Large intestine (tissue), 3 donors: ENCODE data around the gene PLA2G4E. TPM values are rescaled to one million over a fixed set of nuclear protein-coding genes. Genes with fewer than 3 reads are reported as not detected.

ENCODE experiments used
- DNase-seq, 2 donors: peaks; one replicate each; pipeline versions ENCODE4 v3.0.0 to v3.0.0-alpha.2; 2013
- H3K27ac ChIP-seq: one replicate; pipeline ENCODE4 v1.5.1; 2013; ENCODE audit warnings: low read length
- H3K27me3 ChIP-seq: 2 replicates; pipeline ENCODE4 v1.6.1; 2013; ENCODE audit warnings: low read length; ENCODE audit not compliant: control insufficient read depth, insufficient read depth
- H3K36me3 ChIP-seq: 2 replicates; pipeline ENCODE4 v1.6.1; 2013; ENCODE audit warnings: low read length; ENCODE audit not compliant: control insufficient read depth, insufficient read depth
- H3K4me1 ChIP-seq: one replicate; pipeline ENCODE4 v1.6.1; 2013; ENCODE audit warnings: low read length; ENCODE audit not compliant: control insufficient read depth, insufficient read depth
- H3K4me3 ChIP-seq: one replicate; pipeline ENCODE4 v1.5.1; 2013; ENCODE audit warnings: low read length
- H3K9me3 ChIP-seq: one replicate; pipeline ENCODE4 v1.6.1; 2013; ENCODE audit warnings: mild to moderate bottlenecking, low read depth, low read length, moderate library complexity; ENCODE audit not compliant: control insufficient read depth
- WGBS: methylation state at CpG from one replicate; pipeline ENCODE4 v1.1.5; 2013; ENCODE audit warnings: low lambda C conversion rate; ENCODE audit not compliant: insufficient coverage; 5-methylcytosine and 5-hydroxymethylcytosine counted together
- polyA plus RNA-seq: library from polyadenylated mRNA; unstranded; fragments of 120-200 nt; gene quantifications from one replicate; pipeline ENCODE4 v1.2.1, GENCODE V29; 2013

The PLA2G4E gene
- polyA plus RNA-seq, 1 donor = 0.43 TPM

- H3K27ac ChIP-seq = no peak overlapping the region
- H3K9me3 ChIP-seq = no peaks in the 10 kb centered on the region
- no peak overlapping the region for H3K4me3 ChIP-seq
- WGBS = 100% methylated on average over 2 of the region's 12 CpGs
- no peak for DNase-seq
- H3K4me1 ChIP-seq = peaks cover 5% of the 10 kb centered on the region
- no peaks in the 10 kb centered on the region for H3K36me3 ChIP-seq
- H3K27me3 ChIP-seq = no peaks in the 10 kb centered on the region
These were observed 42.4 kb upstream of the PLA2G4E start for GRCh38 chr15:42063122-42063848.

GRCh38 chr15:42062284-42062806, 41.5 kb upstream of the PLA2G4E start:
- Histone ChIP-seq H3K27ac (no peak overlapping the region), H3K27me3 (no peaks in the 10 kb centered on the region), H3K4me3 (no peak overlapping the region), H3K4me1 (peaks cover 11% of the 10 kb centered on the region), H3K36me3 (no peaks in the 10 kb centered on the region), H3K9me3 (no peaks in the 10 kb centered on the region)
- no peak for DNase-seq
- no CpG with 5 or more reads among the region's 9 CpGs for WGBS

GRCh38 chr15:42060797-42061196, 40.0 kb upstream of the PLA2G4E start:
- no peak for DNase-seq
- peaks cover 12% of the 10 kb centered on the region for H3K4me1 ChIP-seq
- no peak overlapping the region for H3K4me3 ChIP-seq
- H3K36me3 ChIP-seq = no peaks in the 10 kb centered on the region
- WGBS = no CpG with 5 or more reads among the region's 5 CpGs
- no peaks in the 10 kb centered on the region for H3K27me3 ChIP-seq
- H3K9me3 ChIP-seq = no peaks in the 10 kb centered on the region
- no peak overlapping the region for H3K27ac ChIP-seq

GRCh38 chr15:42060477-42060763, 39.6 kb upstream of the PLA2G4E start:
- Histone ChIP-seq H3K27ac (no peak overlapping the region), H3K36me3 (no peaks in the 10 kb centered on the region), H3K4me3 (no peak overlapping the region), H3K9me3 (no peaks in the 10 kb centered on the region), H3K27me3 (no peaks in the 10 kb centered on the region), H3K4me1 (peaks cover 12% of the 10 kb centered on the region)
- WGBS = no CpG with 5 or more reads among the region's 4 CpGs
- DNase-seq = no peak

DNA sequence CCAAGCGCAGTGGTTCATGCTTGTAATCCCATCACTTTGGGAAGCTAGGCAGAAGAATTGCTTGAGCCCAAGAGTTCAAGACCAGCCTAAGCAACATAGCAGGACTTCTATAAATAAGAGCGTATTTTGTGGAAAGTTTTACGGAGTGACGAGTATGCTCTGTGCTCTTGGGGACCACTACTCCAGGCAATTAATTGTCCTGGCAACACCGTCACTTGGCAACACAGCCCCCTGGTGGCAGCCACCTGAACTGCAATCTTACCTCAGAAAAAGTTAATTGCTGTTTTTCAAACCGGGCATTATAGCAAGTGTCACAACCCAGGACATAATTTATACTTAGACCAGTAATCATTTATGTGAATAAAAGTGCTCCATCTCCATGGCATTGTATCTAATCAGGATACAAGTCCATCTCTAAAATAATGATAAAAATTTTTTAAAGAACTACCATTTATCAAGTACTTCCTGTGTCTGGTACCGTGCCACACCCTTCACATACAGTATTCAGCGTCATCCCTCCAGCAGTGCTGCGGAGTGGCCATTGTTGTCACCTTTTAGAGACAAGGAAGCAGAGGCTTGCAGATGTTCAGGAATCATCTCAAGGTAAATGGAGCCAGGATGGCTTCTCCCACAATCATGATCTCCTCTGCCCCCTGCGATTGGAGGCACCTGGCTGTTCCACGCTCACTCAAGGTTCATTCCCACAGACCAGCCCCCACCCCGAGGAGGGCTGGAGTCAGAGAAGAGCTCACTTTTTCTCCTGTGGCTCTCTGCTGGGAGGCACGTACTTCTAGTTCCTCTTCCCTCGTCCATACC, 39.0 kb upstream of the PLA2G4E start:
- no peaks in the 10 kb centered on the region for H3K27me3 ChIP-seq
- no peaks in the 10 kb centered on the region for H3K9me3 ChIP-seq
- no peaks in the 10 kb centered on the region for H3K36me3 ChIP-seq
- peak in 1 of 2 donors; percentile 26 for DNase-seq
- H3K4me3 ChIP-seq = no peak overlapping the region
- WGBS = 100% methylated on average over 1 of the region's 14 CpGs
- no peak overlapping the region for H3K27ac ChIP-seq
- peaks cover 12% of the 10 kb centered on the region for H3K4me1 ChIP-seq

GRCh38 chr15:42058791-42059190, 37.9 kb upstream of the PLA2G4E start:
- Histone ChIP-seq H3K4me3 (no peak overlapping the region), H3K27me3 (no peaks in the 10 kb centered on the region), H3K4me1 (peaks cover 12% of the 10 kb centered on the region), H3K27ac (no peak overlapping the region), H3K9me3 (no peaks in the 10 kb centered on the region), H3K36me3 (no peaks in the 10 kb centered on the region)
- DNase-seq = no peak
- WGBS = no CpG with 5 or more reads among the region's 3 CpGs

DNA sequence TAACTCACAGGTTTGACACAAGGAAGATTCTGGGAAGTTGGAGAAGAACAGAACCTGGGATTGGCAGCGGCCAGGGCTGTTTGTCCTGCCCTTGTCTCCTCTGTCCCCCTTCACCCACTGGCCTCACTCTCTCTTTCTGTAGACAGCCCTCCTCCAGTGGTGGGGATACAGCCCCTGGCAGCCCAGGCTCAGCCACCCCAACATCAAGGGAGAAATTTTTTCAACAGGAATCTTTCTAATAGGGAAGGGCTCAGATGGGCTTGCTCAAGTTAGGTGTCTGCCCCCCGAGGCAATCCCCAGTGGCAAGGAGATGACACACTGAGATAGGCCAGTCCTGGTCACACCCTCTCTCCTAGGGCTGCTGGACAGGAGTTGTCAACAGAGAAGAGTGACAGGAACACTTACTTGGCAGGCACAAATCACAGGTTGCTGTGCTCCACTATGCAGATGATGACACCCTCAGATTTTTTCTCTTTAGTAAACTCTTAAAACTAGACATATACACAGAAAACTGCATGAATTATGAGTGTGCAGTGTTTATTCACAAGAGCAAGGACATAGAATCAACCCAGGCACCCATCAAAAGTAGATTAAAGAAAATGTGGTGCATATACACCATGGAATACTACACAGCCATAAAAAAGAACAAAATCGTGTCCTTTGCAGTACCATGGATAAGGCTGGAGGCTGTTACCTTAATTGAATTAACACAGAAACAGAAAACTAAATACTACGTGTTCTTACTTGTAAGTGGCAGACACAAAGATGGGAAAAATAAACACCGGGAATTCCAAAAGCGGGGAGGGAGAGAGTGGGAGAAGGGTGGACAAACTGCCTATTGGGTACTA, 37.2 kb upstream of the PLA2G4E start:
- Histone ChIP-seq H3K36me3 (no peaks in the 10 kb centered on the region), H3K27ac (peak overlapping the region; percentile 90), H3K4me1 (peaks cover 12% of the 10 kb centered on the region), H3K4me3 (no peak overlapping the region), H3K27me3 (no peaks in the 10 kb centered on the region), H3K9me3 (no peaks in the 10 kb centered on the region)
- DNase-seq = no peak
- WGBS = no CpG with 5 or more reads among the region's 6 CpGs

DNA sequence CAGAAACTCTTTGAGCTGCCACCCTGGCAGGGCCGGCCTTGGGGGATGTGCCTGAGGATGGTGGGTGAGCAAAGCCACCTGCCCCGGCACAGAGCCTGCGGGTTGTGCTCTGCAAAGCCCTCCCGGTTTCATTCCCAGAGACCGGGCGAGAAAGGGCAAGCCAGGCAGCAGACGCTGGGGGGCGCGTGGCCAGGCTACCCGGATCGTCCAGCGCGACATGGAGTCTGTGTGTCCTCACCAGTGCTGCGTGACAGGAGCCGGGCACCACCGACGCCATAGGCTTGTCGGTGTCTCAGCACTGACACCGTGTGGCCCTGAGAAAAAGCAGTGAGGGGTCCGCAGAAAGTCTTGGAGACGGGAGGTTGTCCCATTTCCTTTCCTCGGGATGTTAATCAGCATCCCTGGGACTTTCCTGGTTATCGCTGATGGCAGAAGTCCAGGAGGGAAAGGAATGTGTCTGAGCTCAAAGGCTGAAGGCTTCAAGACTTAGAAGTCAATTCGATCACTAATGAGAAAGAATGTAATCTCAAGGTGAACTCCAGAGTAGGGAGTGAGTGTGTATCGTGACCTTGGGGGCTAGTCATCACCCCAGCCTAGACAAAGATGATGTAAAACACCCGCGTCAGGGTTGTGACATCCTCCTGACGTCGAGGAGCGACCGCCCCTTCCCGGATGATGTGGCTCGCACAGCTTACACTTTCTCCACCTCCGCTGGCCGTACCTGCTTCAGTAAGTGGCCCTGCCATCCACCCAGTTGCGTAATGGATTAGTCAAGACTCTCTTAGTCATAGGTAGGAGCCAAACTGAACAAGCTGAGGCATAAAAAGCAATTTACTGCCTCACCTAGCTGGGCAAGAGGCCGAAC, 36.3 kb upstream of the PLA2G4E start:
- H3K4me1 ChIP-seq = peaks cover 12% of the 10 kb centered on the region
- H3K27me3 ChIP-seq = no peaks in the 10 kb centered on the region
- whole genome bisulfite sequencing = 0% methylated on average over 1 of the region's 37 CpGs
- H3K36me3 ChIP-seq = no peaks in the 10 kb centered on the region
- peak; percentile 90 to 94 for DNase-seq
- peak overlapping the region; percentile 90 for H3K27ac ChIP-seq
- peak overlapping the region; percentile 11 for H3K4me3 ChIP-seq
- no peaks in the 10 kb centered on the region for H3K9me3 ChIP-seq

GRCh38 chr15:42053914-42054313, 33.1 kb upstream of the PLA2G4E start:
- no peak for DNase-seq
- H3K9me3 ChIP-seq = no peaks in the 10 kb centered on the region
- H3K27ac ChIP-seq = no peak overlapping the region
- H3K27me3 ChIP-seq = no peaks in the 10 kb centered on the region
- WGBS = no CpG with 5 or more reads among the region's 2 CpGs
- H3K4me1 ChIP-seq = peaks cover 12% of the 10 kb centered on the region
- no peak overlapping the region for H3K4me3 ChIP-seq
- H3K36me3 ChIP-seq = no peaks in the 10 kb centered on the region
